GM12878 (cell line): ENCODE data around the gene KLHL30. TPM values are rescaled to one million over a fixed set of nuclear protein-coding genes. Genes with fewer than 3 reads are reported as not detected.

Source experiments
- ATAC-seq: fragments of 200-7000 bp; cut with Tn5 transposase; 3 replicates; pipeline ENCODE4 v1.9.1; 2020; ENCODE audit warnings: mild to moderate bottlenecking, moderate library complexity
- BruUV-seq: library from RNA; stranded (reverse); fragments of 400-500 nt; replicated peaks from 2 replicates; lab custom pipeline; 2021; lab: Mats Ljungman, UMichigan
- CTCF ChIA-PET: fragments of 300-600 bp; sonication (Branson Sonifier 250); formaldehyde crosslinking; extraction: SDS; loops from one replicate; lab custom pipeline; 2021; ENCODE audit warnings: inconsistent platforms; lab: Yijun Ruan, JAX
- POLR2A ChIA-PET: fragments of 350-600 bp; formaldehyde crosslinking; extraction: SDS; loops from one replicate; lab custom pipeline; 2021; ENCODE audit warnings: inconsistent platforms; lab: Charles Lee
- RAD21 ChIA-PET: fragments of 300-600 bp; sonication (Branson Sonifier 250); formaldehyde crosslinking; loops from one replicate; lab custom pipeline; 2023; ENCODE audit warnings: antibody characterized with exemption; ENCODE audit not compliant: unreplicated experiment; lab: Charles Lee
- SMC1A ChIA-PET: fragments of 300-600 bp; sonication (Branson Sonifier 250); formaldehyde crosslinking; loops from one replicate; lab custom pipeline; 2023; ENCODE audit not compliant: unreplicated experiment, uncharacterized antibody; lab: Charles Lee
- DNase-seq: peaks from one replicate; pipeline ENCODE4 v3.0.0-alpha.2; 2011; ENCODE audit warnings: low read depth, low spot score
- FAIRE-seq: peaks from 3 replicates; lab custom pipeline; 2011; peaks lifted over from hg19 to GRCh38; lab: Jason Lieb, UNC
- H2AFZ ChIP-seq: 2 replicates; pipeline ENCODE4 v1.6.0; 2011; ENCODE audit warnings: low read depth, low read length, control low read depth; ENCODE audit not compliant: control insufficient read depth
- H3K27ac ChIP-seq: 2 replicates; pipeline ENCODE4 v1.5.1; 2011; ENCODE audit warnings: control low read depth; ENCODE audit not compliant: control insufficient read depth, insufficient read depth
- H3K27me3 ChIP-seq, 2 experiments: replicated peaks in 1 of 2; 2 replicates each; pipeline versions ENCODE4 v1.6.0 to v1.6.1; 2011; ENCODE audit warnings: low read length in 1 of 2; ENCODE audit not compliant: control insufficient read depth in 2 of 2, insufficient read depth in 2 of 2
- H3K36me3 ChIP-seq, 2 experiments: 2 replicates each; pipeline ENCODE4 v1.5.1; 2011; ENCODE audit warnings: low read length in 1 of 2; ENCODE audit not compliant: control insufficient read depth in 2 of 2, insufficient read depth in 2 of 2
- H3K4me1 ChIP-seq: 2 replicates; pipeline ENCODE4 v1.6.1; 2011; ENCODE audit warnings: mild to moderate bottlenecking, low read length, moderate library complexity, mixed read lengths; ENCODE audit not compliant: control insufficient read depth, insufficient read depth
- H3K4me2 ChIP-seq: 2 replicates; pipeline ENCODE4 v1.6.0; 2011; ENCODE audit warnings: control low read depth; ENCODE audit not compliant: control insufficient read depth, insufficient read depth
- H3K4me3 ChIP-seq: fragments of 200-600 bp; sonication (generic); 2 replicates; pipeline ENCODE4 v1.5.1; 2016
- H3K79me2 ChIP-seq: 2 replicates; pipeline ENCODE4 v1.6.0; 2011; ENCODE audit warnings: low read length; ENCODE audit not compliant: control insufficient read depth, insufficient read depth
- H3K9ac ChIP-seq: 2 replicates; pipeline ENCODE4 v1.8.0; 2011; ENCODE audit warnings: low read length, control low read depth, mixed read lengths; ENCODE audit not compliant: control insufficient read depth, insufficient read depth
- H3K9me3 ChIP-seq: replicated peaks from 3 replicates; pipeline ENCODE4 v1.5.1; 2011; ENCODE audit warnings: mild to moderate bottlenecking, low read length; ENCODE audit not compliant: control insufficient read depth, insufficient read depth
- H4K20me1 ChIP-seq: 2 replicates; pipeline ENCODE4 v1.6.0; 2011; ENCODE audit not compliant: control insufficient read depth, insufficient read depth
- EED ChIP-seq: sonication (generic); IDR thresholded peaks from 2 replicates; pipeline ENCODE4 v1.6.1; 2016; ENCODE audit warnings: antibody characterized with exemption, low read depth
- IKZF2 ChIP-seq, 2 experiments: fragments of 450-650 bp; IDR thresholded peaks; 2 replicates each; pipeline ENCODE4 v1.6.1; 2017; ENCODE audit warnings: mild to moderate bottlenecking in 2 of 2, moderate library complexity in 2 of 2
- POLR2A ChIP-seq: IDR thresholded peaks from 2 replicates; pipeline ENCODE4 v1.6.1; 2011; ENCODE audit warnings: low read depth, mild to moderate bottlenecking, low read length
- POLR2AphosphoS5 ChIP-seq: IDR thresholded peaks from 2 replicates; pipeline ENCODE4 v1.6.1; 2011; ENCODE audit warnings: mild to moderate bottlenecking, low read length, inconsistent platforms
- USF2 ChIP-seq: IDR thresholded peaks from 2 replicates; pipeline ENCODE4 v1.6.1; 2011; ENCODE audit warnings: low read depth, low read length, improper control_type of control experiment, borderline replicate concordance
- YBX1 ChIP-seq: fragments of 450-650 bp; IDR thresholded peaks from 2 replicates; pipeline ENCODE4 v1.6.1; 2016; ENCODE audit warnings: antibody characterized with exemption
- WGBS: methylation state at CpG from one replicate; pipeline ENCODE4 v1.1.6; 2016; ENCODE audit warnings: low lambda C conversion rate; ENCODE audit not compliant: insufficient replicate concordance, insufficient coverage; ENCODE audit errors: missing lambda C conversion rate; 5-methylcytosine and 5-hydroxymethylcytosine counted together
- in situ Hi-C: fragments of 300-500 bp; cut with MboI; formaldehyde crosslinking; loops from 9 replicates; pipeline ENCODE4 v1.14.3; 2018; ENCODE audit warnings: mixed read lengths
- intact Hi-C: fragments of 100-400 bp; cut with micrococcal nuclease; formaldehyde crosslinking; loops from one replicate; pipeline ENCODE4 v1.14.2; 2022; ENCODE audit not compliant: unreplicated experiment
- polyA plus RNA-seq, 11 experiments: library from polyadenylated mRNA; depleted of rRNA in 4 of 11; unstranded in 6 of 11; stranded (reverse) in 5 of 11; fragments of >200 nt; fragmentation: Nextera tagmentation in 4 of 11; fragmentation: Illumina TruSeq in 1 of 11; extraction: Ambion mirVana in 4 of 11; extraction: Trizol in 1 of 11; gene quantifications; 1 replicate in 1 of 11; 2 replicates in 10 of 11; pipeline versions ENCODE4 v1.2.1 to v1.2.3, GENCODE V29; 2011 to 2016; ENCODE audit warnings: inconsistent platforms in 2 of 11, missing spikeins in 2 of 11, low read depth in 1 of 11
- total RNA-seq, 4 experiments: library from RNA; depleted of rRNA in 3 of 4; stranded (reverse); fragments of >200 nt in 3 of 4; fragmentation: Illumina TruSeq in 1 of 4; extraction: Trizol in 1 of 4; gene quantifications; 2 replicates each; pipeline versions ENCODE4 v1.2.1 to v1.2.3, GENCODE V29; 2013 to 2021
- TF ChIP-seq, protein P1 (sequence below): fragments of 450-650 bp; IDR thresholded peaks from 2 replicates; pipeline ENCODE4 v1.6.1; 2016; ENCODE audit warnings: mild to moderate bottlenecking
- TF ChIP-seq, protein P2 (sequence below): IDR thresholded peaks from 2 replicates; pipeline ENCODE4 v1.6.1; 2011; ENCODE audit warnings: mild to moderate bottlenecking, low read depth, low read length, moderate library complexity; ENCODE audit not compliant: insufficient replicate concordance

Gene KLHL30
- total and polyA plus RNA-seq, 10 of the 15 experiments (the other 5 are each of a cell fraction or from before 2014, with no cell fraction given): 0.03 TPM; not detected in 9

- POLR2A ChIA-PET: no interaction called here
- intact Hi-C loops: no loop called here
- no peak overlapping the region for H2AFZ ChIP-seq
- no peaks in the 10 kb centered on the region for H3K4me1 ChIP-seq
- SMC1A ChIA-PET: no interaction called here
- no peak overlapping the region for H3K9ac ChIP-seq
- no TSS peak for BruUV-seq
- no peaks in the 10 kb centered on the region for H3K27me3 ChIP-seq
- RAD21 ChIA-PET: no interaction called here
- H3K79me2 ChIP-seq: no peaks in the 10 kb centered on the region
- H3K36me3 ChIP-seq: peaks cover 23 to 46% of the 10 kb centered on the region in 2 experiments
- H3K4me2 ChIP-seq: no peak overlapping the region
- ATAC-seq (no peak), DNase-seq (no peak), FAIRE-seq (no peak)
- CTCF ChIA-PET: no interaction called here
- H3K27ac ChIP-seq: no peak overlapping the region
- no peaks in the 10 kb centered on the region for H3K9me3 ChIP-seq
- no peak overlapping the region for H3K4me3 ChIP-seq
- TF ChIP-seq YBX1: no peak
- peak; percentile 59 for TF ChIP-seq POLR2AphosphoS5
- TF ChIP-seq IKZF2 (IDR thresholded peaks at IDR 0.05): no peak
- WGBS: 97% methylated on average over 5 of the region's 5 CpGs
- no peaks in the 10 kb centered on the region for H4K20me1 ChIP-seq
- in situ Hi-C loops: no loop called here
Measured at GRCh38 chr2:238180554-238180953, 42.1 kb downstream of the KLHL30 start.

DNA sequence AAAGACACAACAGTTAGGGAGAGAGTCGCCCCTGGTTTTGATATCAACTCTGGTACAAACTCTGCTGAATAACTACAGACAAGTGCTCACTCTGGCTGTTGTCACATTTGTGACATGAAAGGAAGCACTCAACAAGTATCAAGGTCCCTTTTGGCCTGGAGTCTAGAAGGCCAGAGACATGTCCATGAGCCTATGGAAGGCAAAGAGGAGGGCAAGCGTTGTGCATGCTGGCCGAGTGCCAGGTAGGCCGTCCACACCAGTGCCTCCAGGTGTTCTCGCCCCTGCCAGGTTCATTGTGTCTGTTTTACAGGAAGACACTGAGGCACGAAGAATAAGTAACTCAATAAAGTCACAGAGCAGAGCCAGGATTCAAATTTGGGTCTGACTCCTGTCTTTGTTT, 43.9 kb downstream of the KLHL30 start:
- H3K4me3 ChIP-seq: no peak overlapping the region
- in situ Hi-C loops: no loop called here
- TF ChIP-seq EED: no peak
- TF ChIP-seq USF2: no peak
- TF ChIP-seq, protein P1, sequence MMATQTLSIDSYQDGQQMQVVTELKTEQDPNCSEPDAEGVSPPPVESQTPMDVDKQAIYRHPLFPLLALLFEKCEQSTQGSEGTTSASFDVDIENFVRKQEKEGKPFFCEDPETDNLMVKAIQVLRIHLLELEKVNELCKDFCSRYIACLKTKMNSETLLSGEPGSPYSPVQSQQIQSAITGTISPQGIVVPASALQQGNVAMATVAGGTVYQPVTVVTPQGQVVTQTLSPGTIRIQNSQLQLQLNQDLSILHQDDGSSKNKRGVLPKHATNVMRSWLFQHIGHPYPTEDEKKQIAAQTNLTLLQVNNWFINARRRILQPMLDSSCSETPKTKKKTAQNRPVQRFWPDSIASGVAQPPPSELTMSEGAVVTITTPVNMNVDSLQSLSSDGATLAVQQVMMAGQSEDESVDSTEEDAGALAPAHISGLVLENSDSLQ: no peak
- TF ChIP-seq, protein P2, sequence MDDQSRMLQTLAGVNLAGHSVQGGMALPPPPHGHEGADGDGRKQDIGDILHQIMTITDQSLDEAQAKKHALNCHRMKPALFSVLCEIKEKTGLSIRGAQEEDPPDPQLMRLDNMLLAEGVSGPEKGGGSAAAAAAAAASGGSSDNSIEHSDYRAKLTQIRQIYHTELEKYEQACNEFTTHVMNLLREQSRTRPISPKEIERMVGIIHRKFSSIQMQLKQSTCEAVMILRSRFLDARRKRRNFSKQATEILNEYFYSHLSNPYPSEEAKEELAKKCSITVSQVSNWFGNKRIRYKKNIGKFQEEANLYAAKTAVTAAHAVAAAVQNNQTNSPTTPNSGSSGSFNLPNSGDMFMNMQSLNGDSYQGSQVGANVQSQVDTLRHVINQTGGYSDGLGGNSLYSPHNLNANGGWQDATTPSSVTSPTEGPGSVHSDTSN: no peak
- 0 out of 2 replicates have a peak, but pooled peaks have one; percentile 12 for TF ChIP-seq POLR2A
- ChIA-PET SMC1A (no interaction called here), POLR2A (no interaction called here), RAD21 (no interaction called here), CTCF (no interaction called here)
- no peak overlapping the region for H3K4me2 ChIP-seq
- BruUV-seq: no TSS peak
- H3K27me3 ChIP-seq: no peaks in the 10 kb centered on the region
- peaks cover 22 to 44% of the 10 kb centered on the region in 2 experiments for H3K36me3 ChIP-seq
- H3K27ac ChIP-seq: no peak overlapping the region
- DNase-seq (no peak), ATAC-seq (no peak), FAIRE-seq (no peak)
- H3K79me2 ChIP-seq: no peaks in the 10 kb centered on the region
- no peaks in the 10 kb centered on the region for H3K9me3 ChIP-seq
- intact Hi-C loops: no loop called here
- H4K20me1 ChIP-seq: no peaks in the 10 kb centered on the region
- no peaks in the 10 kb centered on the region for H3K4me1 ChIP-seq
- no peak overlapping the region for H3K9ac ChIP-seq
- no peak overlapping the region for H2AFZ ChIP-seq
- 93% methylated on average over 6 of the region's 6 CpGs for WGBS
